Activated CD8-positive, alpha-beta memory T cell treated with anti-CD3 and anti-CD28 coated beads, Interleukin-2, amount 50 U/mL, for 1 hour (primary cell): ENCODE measurements around the gene CXXC5.
A peak's percentile ranks its signal among the peaks of the same experiment; 100 is the strongest.
"Not testable (repeated sequence)": the region's sequence is repeated elsewhere in the genome, so short reads cannot be mapped to it uniquely, and the experiment has no call there.

Experiments
- DNase-seq: peaks from one replicate; pipeline ENCODE4 v3.0.0-alpha.2; 2020; ENCODE audit errors: extremely low read depth

The CXXC5 gene

DNA sequence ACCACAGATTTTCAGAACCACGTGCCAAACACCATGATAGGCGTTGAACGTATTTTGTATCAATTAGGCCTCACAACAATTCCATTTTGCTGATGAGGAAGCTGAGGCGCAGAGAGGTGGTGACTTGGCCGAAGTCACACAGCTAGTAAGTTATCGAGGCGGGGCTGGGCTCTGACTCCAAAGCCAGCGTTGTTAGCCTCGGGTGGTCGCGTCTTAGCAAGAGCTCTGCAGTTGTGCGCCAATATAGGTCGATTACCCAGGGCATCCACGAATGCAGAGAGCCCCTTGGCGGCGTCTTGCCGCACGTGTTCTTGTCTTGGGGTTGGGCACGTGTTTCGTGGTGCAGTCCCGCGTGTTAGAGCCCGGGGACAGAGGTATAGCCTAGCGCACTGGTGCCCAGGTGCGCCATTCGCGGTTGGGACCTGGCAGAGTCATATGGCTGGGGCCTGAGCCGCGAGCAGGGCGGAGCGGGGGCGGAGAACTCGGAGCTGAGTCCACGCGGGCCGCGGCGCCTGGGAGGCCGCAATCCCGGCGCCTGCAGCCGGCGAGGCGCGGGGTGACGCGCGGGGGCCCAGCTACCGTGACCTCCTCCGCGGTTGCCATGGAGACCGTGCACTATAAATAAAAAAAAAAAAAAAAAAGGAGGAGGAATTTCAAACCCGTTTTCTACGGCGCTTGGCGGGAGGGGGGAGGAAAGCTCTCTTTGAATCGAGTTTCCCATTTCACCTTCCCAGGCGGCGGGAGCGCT, 62.3 kb downstream of the CXXC5 start:
- peak; percentile 66 for DNase-seq

DNA sequence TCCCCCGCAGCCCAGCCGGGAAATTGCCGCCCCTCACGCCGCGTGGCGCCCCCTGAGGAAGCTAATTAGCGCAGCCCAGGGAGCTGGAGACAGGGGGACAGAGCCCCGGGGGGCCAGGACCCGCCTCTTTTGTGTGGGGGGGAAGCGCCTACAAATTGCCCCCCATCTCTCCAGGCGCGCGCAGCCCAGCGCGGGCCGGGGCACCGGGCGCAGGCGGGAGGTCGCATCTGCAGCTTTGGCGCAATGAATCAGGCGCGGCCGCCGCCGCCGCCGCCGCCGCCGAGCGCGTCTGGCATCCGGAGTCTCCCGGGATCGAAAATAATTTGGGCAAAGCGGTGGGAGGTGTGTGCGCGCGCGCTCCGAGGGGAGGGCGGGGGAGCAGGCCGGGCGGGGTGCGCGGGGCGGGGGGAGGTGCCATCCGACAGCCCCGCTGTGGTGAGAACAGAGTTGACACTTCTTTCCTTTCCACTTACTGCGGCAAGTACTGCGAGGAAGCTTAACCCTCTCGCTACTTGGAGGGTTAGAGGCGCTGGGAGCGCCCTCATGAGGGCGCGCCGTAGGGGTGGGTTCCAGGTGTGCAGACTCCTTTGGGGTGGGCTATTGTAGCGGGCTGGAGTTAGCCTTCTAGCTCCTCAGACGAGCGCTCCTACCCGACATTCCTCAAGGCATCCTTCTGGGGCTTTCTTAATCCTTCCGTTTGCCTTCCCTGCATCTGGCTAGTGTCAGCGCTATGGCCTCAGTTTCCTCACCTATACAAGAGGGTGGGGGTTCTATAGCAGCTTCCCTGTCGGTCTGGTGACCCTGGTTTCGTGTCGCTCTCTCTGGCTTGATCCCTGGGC, 63.1 kb downstream of the CXXC5 start:
- no peak for DNase-seq

DNA sequence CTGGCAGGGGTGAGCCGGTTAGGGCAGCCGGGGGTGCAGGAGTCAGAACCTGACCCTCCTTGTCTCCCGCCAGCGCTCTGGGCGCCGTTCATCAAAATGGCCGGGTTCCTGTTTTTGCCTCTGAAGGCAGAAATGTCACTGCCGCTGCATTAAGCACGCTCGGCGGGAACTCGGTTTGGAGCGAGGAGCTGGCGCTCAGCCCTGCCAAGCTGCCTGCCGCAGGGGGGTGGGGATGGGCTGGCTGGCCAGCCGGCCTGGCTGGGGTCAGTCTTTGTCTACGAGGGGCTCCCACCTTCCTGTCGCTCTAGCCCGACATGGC, 63.7 kb downstream of the CXXC5 start:
- no peak for DNase-seq

DNA sequence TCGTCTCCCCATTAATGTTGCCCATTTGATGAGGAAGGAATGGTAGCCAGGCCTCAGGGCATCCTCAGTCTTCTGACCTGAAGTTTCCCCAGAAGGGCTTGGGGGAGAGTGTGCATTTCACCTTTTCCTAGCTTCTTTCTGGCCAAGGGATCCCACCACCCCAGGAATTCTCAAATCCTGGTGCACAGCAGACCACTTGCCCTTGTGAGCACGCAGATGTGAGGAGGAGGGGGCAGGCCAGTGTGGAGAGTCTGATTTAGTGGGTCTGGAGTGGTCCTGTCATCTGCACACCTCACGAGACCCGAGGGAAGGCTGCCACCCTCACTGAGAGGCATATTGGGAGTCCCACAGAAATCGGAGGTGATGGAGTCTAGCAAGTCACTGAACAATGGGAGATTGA, 64.3 kb downstream of the CXXC5 start:
- no peak for DNase-seq

DNA sequence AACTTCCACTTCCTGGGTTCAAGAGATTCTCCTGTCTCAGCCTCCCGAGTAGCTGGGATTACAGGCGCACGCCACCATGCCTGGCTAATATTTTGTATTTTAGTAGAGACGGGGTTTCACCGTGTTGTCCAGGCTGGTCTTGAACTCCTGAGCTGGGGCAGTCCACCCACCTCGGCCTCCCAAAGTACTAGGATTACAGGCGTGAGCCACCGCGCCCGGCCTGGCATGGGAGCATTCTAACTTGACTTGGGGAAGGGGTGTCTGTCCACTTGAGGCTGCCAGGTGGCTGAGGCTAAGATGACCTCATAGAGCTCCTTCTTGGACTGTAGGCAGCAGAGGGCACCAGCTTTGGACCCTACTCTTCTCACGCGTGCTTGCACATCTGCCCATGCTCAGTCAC, 65.7 kb downstream of the CXXC5 start:
- DNase-seq = not testable (repeated sequence)

DNA sequence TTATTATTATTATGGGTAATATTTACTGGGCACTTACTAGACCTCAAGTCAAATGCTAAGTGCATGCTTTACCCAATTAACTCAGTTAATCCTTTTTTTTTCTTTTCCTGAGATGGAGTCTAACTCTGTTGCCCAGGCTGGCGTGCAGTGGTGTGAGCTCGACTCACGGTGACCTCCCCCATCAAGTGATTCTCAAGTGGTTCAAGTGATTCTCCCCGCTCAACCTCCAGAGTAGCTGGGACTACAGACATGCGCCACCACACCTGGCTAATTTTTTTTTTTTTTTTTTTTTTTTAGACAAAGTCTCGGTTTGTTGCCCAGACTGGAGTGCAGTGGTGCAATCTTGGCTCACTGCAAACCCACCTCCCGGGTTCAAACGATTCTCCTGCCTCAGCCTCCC, 69.1 kb downstream of the CXXC5 start:
- DNase-seq = no peak

DNA sequence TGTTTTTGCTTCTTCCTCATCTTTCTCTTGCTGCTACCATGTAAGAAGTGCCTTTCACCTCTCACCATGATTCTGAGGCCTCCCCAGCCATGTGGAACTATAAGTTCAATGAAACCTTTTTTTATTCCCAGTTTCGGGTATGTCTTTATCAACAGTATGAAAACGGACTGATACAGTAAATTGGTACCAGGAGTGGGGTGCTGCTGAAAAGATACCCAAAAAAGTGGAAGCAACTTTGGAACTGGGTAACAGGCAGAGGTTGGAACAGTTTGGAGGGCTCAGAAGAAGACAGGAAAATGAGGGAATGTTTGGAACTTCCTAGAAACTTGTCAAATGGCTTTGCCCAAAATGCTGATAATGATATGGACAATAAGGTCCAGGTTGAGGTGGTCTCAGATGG, 70.3 kb downstream of the CXXC5 start:
- DNase-seq = not testable (repeated sequence)

DNA sequence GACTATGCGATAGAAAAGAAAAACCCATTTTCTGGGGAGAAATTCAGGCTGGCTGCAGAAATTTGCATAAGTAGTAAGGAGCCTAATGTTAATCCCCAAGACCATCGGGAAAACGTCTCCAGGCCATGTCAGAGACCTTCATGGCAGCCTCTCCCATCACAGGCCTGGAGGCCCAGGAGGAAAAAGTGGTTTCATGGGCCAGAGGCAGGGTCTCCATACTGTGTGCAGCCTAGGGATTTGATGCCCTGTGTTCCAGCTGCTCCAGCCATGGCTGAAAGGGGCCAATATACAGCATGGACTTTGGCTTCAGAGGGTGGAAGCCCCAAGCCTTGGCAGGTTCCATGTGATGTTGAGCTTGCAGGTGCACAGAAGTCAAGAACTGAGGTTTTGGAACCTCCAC, 71.8 kb downstream of the CXXC5 start:
- DNase-seq = not testable (repeated sequence)

DNA sequence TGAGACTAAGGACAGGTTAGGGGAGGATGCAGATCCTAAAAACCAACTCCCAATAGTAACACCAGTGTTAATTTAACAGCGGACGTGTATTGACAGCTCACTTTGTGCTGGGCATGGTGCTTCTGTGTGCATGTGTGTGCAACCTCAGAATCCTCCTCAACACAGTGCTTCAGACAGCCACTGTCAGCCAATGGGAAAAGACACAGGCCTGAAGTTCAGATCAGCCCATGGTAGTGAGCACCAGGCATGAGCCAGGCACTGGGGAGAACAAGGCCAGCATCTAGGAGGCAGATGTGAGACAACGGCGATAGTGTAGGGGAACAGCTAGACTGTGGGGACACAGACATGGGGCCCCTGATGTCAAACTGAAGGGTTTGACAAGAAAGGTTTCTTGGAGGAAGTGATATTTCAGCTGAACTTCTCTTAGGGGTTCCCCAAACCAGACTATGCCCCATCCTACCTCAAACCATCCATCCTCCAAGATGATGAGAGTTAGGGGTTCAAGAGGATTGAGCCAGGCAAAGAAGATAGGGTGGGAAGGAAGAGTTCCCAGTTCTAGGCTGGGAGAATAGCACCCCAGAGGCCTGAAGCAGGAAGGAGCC, 75.9 kb downstream of the CXXC5 start:
- DNase-seq = no peak

DNA sequence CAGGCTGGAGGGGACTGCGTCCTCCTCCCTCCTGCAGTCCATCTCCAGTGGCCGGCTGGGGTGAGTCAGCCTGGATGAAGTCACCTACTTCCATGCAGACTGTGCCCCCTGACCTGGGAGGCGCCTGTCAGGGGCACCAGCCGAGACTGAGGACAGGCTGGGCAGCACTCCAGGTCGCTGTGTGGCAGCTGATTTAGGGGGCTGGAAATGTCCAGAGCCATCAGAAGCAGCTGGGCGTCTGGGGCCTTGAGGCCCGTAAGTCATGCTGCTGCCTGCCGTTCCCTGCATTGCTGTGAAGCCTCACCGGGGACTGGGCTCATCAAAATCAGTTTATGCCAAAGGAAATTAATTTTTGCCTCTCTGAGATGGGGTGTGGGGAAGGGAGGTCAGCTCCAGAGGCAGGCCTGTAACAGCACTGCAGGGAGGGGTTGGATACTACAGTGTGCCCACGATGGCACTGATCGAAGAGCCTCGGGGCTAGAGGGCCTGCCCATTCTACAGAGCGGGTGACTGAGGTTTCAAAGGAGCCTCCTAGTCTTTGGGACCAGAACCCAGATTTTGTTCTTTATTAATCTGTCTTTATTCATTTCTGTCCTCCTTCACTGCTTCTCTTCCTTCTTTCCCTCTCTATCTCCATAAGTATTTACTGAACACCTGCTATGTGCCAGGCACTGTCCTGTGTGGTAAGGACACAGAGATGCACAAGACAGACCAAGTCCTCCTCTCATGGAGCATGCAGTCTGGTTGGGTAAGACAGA, 77.1 kb downstream of the CXXC5 start:
- no peak for DNase-seq

DNA sequence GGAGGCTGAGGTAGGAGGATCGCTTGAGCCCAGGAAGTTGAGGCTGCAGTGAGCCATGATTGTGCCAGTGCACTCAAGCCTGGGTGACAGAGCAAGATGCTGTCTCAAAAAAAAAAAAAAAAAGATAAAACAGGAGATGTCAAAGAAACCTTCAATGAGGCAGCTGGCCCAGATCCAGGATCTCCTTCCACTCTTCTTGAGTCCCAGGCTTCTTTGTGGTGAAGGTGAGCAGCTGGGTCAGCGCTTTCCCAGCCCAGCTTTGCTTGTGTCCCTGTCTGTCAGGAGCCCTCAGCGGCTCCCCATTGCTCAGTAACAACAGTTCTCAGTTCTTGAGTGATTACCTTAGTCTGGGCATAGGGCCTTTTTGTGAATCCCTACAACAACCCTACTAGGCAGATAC, 78.1 kb downstream of the CXXC5 start:
- DNase-seq = no peak

DNA sequence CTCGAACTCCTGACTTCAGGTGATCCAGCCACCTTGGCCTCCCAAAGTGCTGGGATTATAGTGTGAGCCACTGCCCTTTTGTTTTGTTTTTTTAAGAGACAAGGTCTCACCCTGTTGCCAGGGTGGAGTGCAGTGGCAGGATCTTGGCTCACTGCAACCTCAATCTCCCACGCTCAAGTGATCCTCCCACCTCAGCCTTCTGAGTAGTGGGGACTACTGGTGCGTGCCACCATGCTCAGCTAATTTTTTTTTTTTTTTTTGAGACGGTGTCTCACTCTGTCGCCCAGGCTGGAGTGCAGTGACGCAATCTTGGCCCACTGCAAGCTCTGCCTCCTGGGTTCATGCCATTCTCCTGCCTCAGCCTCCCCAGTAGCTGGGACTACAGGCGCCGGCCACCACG, 79.5 kb downstream of the CXXC5 start:
- not testable (repeated sequence) for DNase-seq

DNA sequence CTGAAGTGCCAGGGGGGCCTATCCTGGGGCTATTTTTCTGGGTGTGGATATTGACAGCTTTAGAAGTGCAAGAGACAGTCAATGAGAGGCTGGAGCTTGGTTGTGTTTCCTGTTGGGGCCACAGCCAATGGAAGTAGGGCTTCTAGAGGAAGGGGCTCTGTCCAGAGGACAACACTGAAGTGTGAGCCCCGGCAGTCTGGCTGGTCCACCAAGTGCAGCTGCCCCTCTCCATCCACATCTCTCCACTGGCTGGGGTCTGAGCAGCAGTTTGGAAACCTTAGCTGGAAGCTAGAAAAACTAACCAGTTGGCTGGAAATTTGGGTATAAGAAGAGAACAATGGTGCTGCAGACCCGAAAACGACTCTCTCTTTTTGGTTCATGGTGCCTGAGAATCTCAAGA, 83.1 kb downstream of the CXXC5 start:
- DNase-seq = no peak

DNA sequence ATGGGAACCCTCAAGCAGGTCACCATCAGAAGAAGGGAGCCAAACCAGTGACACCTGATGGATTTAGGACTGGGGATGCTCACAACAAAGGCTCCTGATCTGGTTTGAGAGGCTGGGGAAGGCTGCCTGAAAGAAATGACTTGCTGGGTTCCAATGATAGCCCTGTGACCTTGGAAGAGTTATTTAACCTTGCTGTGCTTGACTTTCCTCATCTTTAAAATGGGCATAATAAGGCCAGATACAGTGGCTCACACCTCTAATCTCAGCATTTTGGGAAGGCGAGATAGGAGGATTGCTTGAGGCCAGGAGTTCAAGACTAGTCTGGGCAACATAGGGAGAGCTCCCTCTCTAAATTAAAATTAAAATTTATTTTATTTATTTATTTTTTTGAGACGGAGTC, 83.9 kb downstream of the CXXC5 start:
- no peak for DNase-seq

DNA sequence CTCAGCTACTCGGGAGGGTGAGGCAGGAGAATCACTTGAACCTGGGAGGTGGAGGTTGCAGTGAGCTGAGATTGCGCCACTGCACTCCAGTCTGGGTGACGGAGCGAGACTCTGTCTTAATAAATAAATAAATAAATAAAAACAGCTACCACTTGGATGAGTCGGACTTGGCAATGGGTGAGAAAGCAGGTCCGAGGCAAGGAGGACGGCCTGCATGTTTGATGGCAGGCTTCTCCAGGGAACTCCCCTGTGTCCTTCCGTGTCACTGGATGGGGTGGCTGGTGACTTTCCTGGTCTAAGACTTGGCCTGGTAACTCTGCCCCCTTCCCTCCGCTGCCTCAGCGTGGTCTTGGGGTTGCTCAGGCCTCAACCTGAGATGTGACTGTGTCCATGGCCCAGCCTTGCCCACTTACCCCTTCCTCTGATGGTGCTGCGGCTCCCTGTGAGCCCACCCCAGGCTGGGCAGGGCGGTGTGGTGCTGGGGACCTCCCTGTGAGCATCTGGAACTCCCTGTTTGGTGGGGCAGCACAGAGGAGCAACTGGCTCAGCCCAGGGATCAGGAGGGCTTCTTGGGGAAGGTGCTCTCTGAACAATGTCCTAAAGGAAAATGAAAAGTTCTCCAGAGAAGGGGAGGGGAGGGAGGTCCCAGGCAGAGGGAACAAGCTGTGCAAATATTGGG, 85.0 kb downstream of the CXXC5 start:
- DNase-seq = no peak
